Keratinocyte (primary cell): ENCODE data around the gene HEPHL1.

ENCODE experiments used
- CTCF ChIP-seq, 3 experiments: IDR thresholded peaks in 1 of 3; conservative IDR thresholded peaks in 1 of 3; optimal IDR thresholded peaks in 1 of 3; 2 replicates in 2 of 3; 3 replicates in 1 of 3; pipeline versions ENCODE3 to v1.5.1; 2011; ENCODE audit warnings: low read length in 3 of 3, mild to moderate bottlenecking in 3 of 3, moderate library complexity in 2 of 3, control low read depth in 1 of 3, inconsistent platforms in 1 of 3; ENCODE audit not compliant: insufficient read depth in 2 of 3; ENCODE audit errors: extremely low read depth in 1 of 3
- EZH2 ChIP-seq: IDR thresholded peaks from one replicate; pipeline ENCODE4 v1.6.1; 2012; ENCODE audit warnings: inconsistent platforms, mild to moderate bottlenecking, low read length, moderate library complexity

- TF ChIP-seq CTCF (optimal IDR thresholded peaks at IDR 0.05 in 1 of 3, IDR thresholded peaks at IDR 0.05 in 1 of 3, conservative IDR thresholded peaks at IDR 0.05 in 1 of 3; ENCODE audit: extremely low read depth in 1 of 3, insufficient read depth in 2 of 3, low read length in 3 of 3) (no peak), EZH2 (no peak)
Measured at GRCh38 chr11:94128291-94128745, 107.2 kb downstream of the HEPHL1 start.
